Measurements from ENCODE around the gene CCDC83.

DNA sequence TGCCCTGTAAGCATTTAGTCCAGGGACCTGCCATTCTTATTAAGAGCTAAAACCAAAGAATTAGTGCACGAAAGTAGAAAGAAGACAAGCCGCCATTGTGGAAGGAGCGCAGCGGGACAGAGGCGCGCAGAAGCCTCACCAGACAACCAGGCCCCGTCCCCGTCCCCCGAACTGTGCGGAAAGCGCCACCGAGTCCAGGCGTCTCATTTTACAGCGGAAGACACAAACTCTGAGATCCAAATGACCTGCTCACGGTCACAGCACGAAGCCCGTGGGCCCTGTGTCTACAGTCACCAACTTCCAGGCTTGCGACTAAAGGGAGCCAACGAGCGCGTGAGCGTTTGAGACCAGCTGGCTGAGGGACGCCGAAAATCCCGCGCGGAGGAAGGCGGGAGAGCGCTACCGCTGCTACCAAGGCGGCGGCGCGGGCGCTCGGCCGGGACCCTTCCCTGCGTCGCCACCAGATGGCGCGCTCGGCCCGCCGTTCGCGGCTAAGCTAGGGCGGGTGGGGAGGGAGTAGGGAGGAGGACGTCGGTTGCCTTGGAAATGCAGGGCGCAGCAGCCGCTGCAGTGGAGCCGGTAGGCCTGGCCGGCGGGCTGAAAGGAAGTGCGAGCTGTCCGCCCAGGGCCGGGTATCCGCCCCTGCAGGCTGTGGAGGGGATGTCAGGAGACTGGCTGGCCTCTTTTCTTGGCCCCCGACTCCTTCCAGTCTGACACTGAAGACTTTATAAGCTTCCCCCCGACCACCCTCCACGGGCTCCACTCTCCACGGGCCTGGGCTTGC lies 434 bp upstream of the CCDC83 start:
- TF ChIP-seq, protein P1, sequence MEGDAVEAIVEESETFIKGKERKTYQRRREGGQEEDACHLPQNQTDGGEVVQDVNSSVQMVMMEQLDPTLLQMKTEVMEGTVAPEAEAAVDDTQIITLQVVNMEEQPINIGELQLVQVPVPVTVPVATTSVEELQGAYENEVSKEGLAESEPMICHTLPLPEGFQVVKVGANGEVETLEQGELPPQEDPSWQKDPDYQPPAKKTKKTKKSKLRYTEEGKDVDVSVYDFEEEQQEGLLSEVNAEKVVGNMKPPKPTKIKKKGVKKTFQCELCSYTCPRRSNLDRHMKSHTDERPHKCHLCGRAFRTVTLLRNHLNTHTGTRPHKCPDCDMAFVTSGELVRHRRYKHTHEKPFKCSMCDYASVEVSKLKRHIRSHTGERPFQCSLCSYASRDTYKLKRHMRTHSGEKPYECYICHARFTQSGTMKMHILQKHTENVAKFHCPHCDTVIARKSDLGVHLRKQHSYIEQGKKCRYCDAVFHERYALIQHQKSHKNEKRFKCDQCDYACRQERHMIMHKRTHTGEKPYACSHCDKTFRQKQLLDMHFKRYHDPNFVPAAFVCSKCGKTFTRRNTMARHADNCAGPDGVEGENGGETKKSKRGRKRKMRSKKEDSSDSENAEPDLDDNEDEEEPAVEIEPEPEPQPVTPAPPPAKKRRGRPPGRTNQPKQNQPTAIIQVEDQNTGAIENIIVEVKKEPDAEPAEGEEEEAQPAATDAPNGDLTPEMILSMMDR (IDR thresholded peaks at IDR 0.05): peak; percentile 88
- no peak for TF ChIP-seq ZFX (IDR thresholded peaks at IDR 0.05; ENCODE audit: borderline replicate concordance)

Data from 22Rv1 (cell line).